NK-92 treated with Interleukin-12 subunit alpha and Interleukin-12 subunit beta, amount 100 ng/mL, for 24 hours (cell line): ENCODE data around the gene SORD.
"Not testable (repeated sequence)": the region's sequence is repeated elsewhere in the genome, so short reads cannot be mapped to it uniquely, and the experiment has no call there.

ENCODE experiments used
- DNase-seq: peaks from one replicate; lab custom pipeline; 2025; lab: John Stamatoyannopoulos, UW

SORD gene

GRCh38 chr15:45062301-45062700, 39.3 kb downstream of the SORD start:
- DNase-seq, result not testable (repeated sequence)

GRCh38 chr15:45064386-45064785, 41.4 kb downstream of the SORD start:
- no peak for DNase-seq

- not testable (repeated sequence) for DNase-seq
Measured at GRCh38 chr15:45069942-45070360, 47.0 kb downstream of the SORD start.

- DNase-seq, result not testable (repeated sequence)
Measured at GRCh38 chr15:45073602-45074001, 50.6 kb downstream of the SORD start.

- not testable (repeated sequence) for DNase-seq
Measured at GRCh38 chr15:45075440-45076320, 52.7 kb downstream of the SORD start.

GRCh38 chr15:45077391-45077790, 54.4 kb downstream of the SORD start:
- DNase-seq, result not testable (repeated sequence)

GRCh38 chr15:45079201-45079600, 56.2 kb downstream of the SORD start:
- not testable (repeated sequence) for DNase-seq

GRCh38 chr15:45079628-45080246, 56.7 kb downstream of the SORD start:
- not testable (repeated sequence) for DNase-seq

- not testable (repeated sequence) for DNase-seq
Measured at GRCh38 chr15:45080593-45080992, 57.6 kb downstream of the SORD start.

GRCh38 chr15:45082412-45082811, 59.4 kb downstream of the SORD start:
- DNase-seq, result not testable (repeated sequence)

- no peak for DNase-seq
Measured at GRCh38 chr15:45083223-45083622, 60.2 kb downstream of the SORD start.

- no peak for DNase-seq
Measured at GRCh38 chr15:45084163-45084562, 61.2 kb downstream of the SORD start.

- DNase-seq, result no peak
Measured at GRCh38 chr15:45087513-45087912, 64.5 kb downstream of the SORD start.

- DNase-seq, result no peak
Measured at GRCh38 chr15:45088801-45089711, 66.1 kb downstream of the SORD start.

- DNase-seq, result no peak
Measured at GRCh38 chr15:45089712-45090373, 66.8 kb downstream of the SORD start.

- no peak for DNase-seq
Measured at GRCh38 chr15:45091161-45091560, 68.2 kb downstream of the SORD start.

- no peak for DNase-seq
Measured at GRCh38 chr15:45091576-45091975, 68.6 kb downstream of the SORD start.

- no peak for DNase-seq
Measured at GRCh38 chr15:45093013-45093412, 70.0 kb downstream of the SORD start.

GRCh38 chr15:45093622-45094357, 70.8 kb downstream of the SORD start:
- no peak for DNase-seq

- no peak for DNase-seq
Measured at GRCh38 chr15:45094358-45094730, 71.3 kb downstream of the SORD start.

- no peak for DNase-seq
Measured at GRCh38 chr15:45095661-45096060, 72.7 kb downstream of the SORD start.
